Activated CD8-positive, alpha-beta T cell treated with anti-CD3 and anti-CD28 coated beads for 36 hours (primary cell): Measurements from ENCODE around the gene SNAPC2. TPM values are rescaled to one million over a fixed set of nuclear protein-coding genes. Genes with fewer than 3 reads are reported as not detected.

Experiments
- ATAC-seq: fragments of 200-7000 bp; cut with Tn5 transposase; one replicate; pipeline ENCODE4 v1.10.0; 2021; ENCODE audit warnings: mild to moderate bottlenecking, moderate library complexity
- CTCF ChIA-PET: fragments of 350-600 bp; sonication (Branson Sonifier 250); formaldehyde crosslinking; loops from one replicate; lab custom pipeline; 2021; ENCODE audit warnings: antibody characterized with exemption; lab: Charles Lee
- POLR2A ChIA-PET: fragments of 350-600 bp; sonication (Branson Sonifier 250); formaldehyde crosslinking; loops from one replicate; lab custom pipeline; 2021; ENCODE audit warnings: antibody characterized with exemption; lab: Charles Lee
- DNase-seq: peaks from one replicate; pipeline ENCODE4 v3.0.0-alpha.2; 2020
- H3K27ac Mint-ChIP-seq: one replicate; pipeline ENCODE4 v1.8.0; 2021; ENCODE audit warnings: mild to moderate bottlenecking, mixed read lengths
- H3K27me3 Mint-ChIP-seq: one replicate; pipeline ENCODE4 v1.8.0; 2021; ENCODE audit warnings: mixed read lengths
- H3K36me3 Mint-ChIP-seq: one replicate; pipeline ENCODE4 v1.8.0; 2021; ENCODE audit warnings: low read depth, mixed read lengths
- H3K4me1 Mint-ChIP-seq: one replicate; pipeline ENCODE4 v1.8.0; 2021; ENCODE audit warnings: low read depth, mixed read lengths
- H3K4me3 Mint-ChIP-seq: one replicate; pipeline ENCODE4 v1.8.0; 2021; ENCODE audit warnings: mild to moderate bottlenecking, moderate library complexity, mixed read lengths
- H3K9me3 Mint-ChIP-seq: one replicate; pipeline ENCODE4 v1.8.0; 2021; ENCODE audit warnings: mixed read lengths
- CTCF ChIP-seq: fragments of 200-600 bp; IDR thresholded peaks from one replicate; pipeline ENCODE4 v1.8.0; 2022; ENCODE audit warnings: antibody characterized with exemption, mild to moderate bottlenecking
- intact Hi-C: fragments of 100-400 bp; cut with micrococcal nuclease; formaldehyde crosslinking; loops from one replicate; pipeline ENCODE4 v1.10.0; 2022
- total RNA-seq, 2 experiments: library from RNA; stranded (reverse); gene quantifications; one replicate each; pipeline ENCODE4 v1.2.3, GENCODE V29; 2021

Gene SNAPC2
- total RNA-seq, 2 experiments from 2014 or later, result 16.0 to 18.2 TPM

- ChIA-PET CTCF (interaction anchor here (1.2 to 1.3 kb wide), 3 partner anchors 22 to 46 kb away, joined by 3 to 6 read pairs (median 4); no protein-coding TSS in a partner anchor), POLR2A (interaction anchor here (0.6 to 2.2 kb wide), 2 partner anchors 37 to 1505 kb away, joined by 4 to 6 read pairs; no protein-coding TSS in a partner anchor)
- Mint-ChIP-seq H3K4me3 (no peak overlapping the region), H3K9me3 (no peaks in the 10 kb centered on the region), H3K4me1 (peaks cover 7% of the 10 kb centered on the region), H3K36me3 (no peaks in the 10 kb centered on the region), H3K27ac (no peak overlapping the region), H3K27me3 (no peaks in the 10 kb centered on the region)
- no peak for TF ChIP-seq CTCF
- DNase-seq, result no peak
- intact Hi-C loops, result no loop called here
- no peak for ATAC-seq
These were observed 21.2 kb upstream of the SNAPC2 start for GRCh38 chr19:7898967-7899366.

- POLR2A ChIA-PET, result interaction anchor here (1.8 to 2.2 kb wide), 2 partner anchors 12 to 38 kb away, joined by 5 to 6 read pairs; partner anchors contain the start of gene LRRC8E
- TF ChIP-seq CTCF, result no peak
- H3K27ac Mint-ChIP-seq, result no peak overlapping the region
- DNase-seq (no peak), ATAC-seq (no peak)
- intact Hi-C loops, result no loop called here
- peaks cover 7% of the 10 kb centered on the region for H3K4me1 Mint-ChIP-seq
- CTCF ChIA-PET, result interaction anchor here (1.2 to 2.0 kb wide), 4 partner anchors 21 to 219 kb away, joined by 3 to 6 read pairs (median 4); partner anchors contain the start of gene TRAPPC5
- H3K36me3 Mint-ChIP-seq, result peaks cover 6% of the 10 kb centered on the region
- H3K4me3 Mint-ChIP-seq, result no peak overlapping the region
- no peaks in the 10 kb centered on the region for H3K27me3 Mint-ChIP-seq
- no peaks in the 10 kb centered on the region for H3K9me3 Mint-ChIP-seq
These were observed 20.3 kb upstream of the SNAPC2 start for GRCh38 chr19:7899751-7900378.

GRCh38 chr19:7900401-7900870, 19.7 kb upstream of the SNAPC2 start:
- TF ChIP-seq CTCF, result no peak
- CTCF ChIA-PET, result interaction anchor here (1.5 to 2.0 kb wide), 2 partner anchors 31 to 220 kb away, joined by 3 to 6 read pairs; partner anchors contain the start of gene TRAPPC5
- Mint-ChIP-seq H3K9me3 (no peaks in the 10 kb centered on the region), H3K4me3 (no peak overlapping the region), H3K27ac (no peak overlapping the region), H3K4me1 (peaks cover 12% of the 10 kb centered on the region), H3K27me3 (no peaks in the 10 kb centered on the region), H3K36me3 (peaks cover 10% of the 10 kb centered on the region)
- DNase-seq, result no peak
- POLR2A ChIA-PET, result interaction anchor here (1.0 to 2.2 kb wide), 4 partner anchors 13 to 43 kb away, joined by 3 to 6 read pairs (median 4); partner anchors contain the start of genes LRRC8E and TIMM44
- intact Hi-C loops, result no loop called here
- no peak for ATAC-seq

- Mint-ChIP-seq H3K9me3 (no peaks in the 10 kb centered on the region), H3K36me3 (peaks cover 13% of the 10 kb centered on the region), H3K4me3 (no peak overlapping the region), H3K27ac (no peak overlapping the region), H3K27me3 (no peaks in the 10 kb centered on the region), H3K4me1 (peaks cover 16% of the 10 kb centered on the region)
- ChIA-PET CTCF (interaction anchor here (1.5 to 2.0 kb wide), 2 partner anchors 31 to 220 kb away, joined by 3 to 6 read pairs; partner anchors contain the start of gene TRAPPC5), POLR2A (interaction anchor here (1.0 to 2.2 kb wide), 4 partner anchors 13 to 43 kb away, joined by 3 to 6 read pairs (median 4); partner anchors contain the start of genes LRRC8E and TIMM44)
- intact Hi-C loops, result no loop called here
- ATAC-seq (no peak), DNase-seq (no peak)
- no peak for TF ChIP-seq CTCF
These were observed 19.2 kb upstream of the SNAPC2 start for GRCh38 chr19:7900931-7901330.

DNA sequence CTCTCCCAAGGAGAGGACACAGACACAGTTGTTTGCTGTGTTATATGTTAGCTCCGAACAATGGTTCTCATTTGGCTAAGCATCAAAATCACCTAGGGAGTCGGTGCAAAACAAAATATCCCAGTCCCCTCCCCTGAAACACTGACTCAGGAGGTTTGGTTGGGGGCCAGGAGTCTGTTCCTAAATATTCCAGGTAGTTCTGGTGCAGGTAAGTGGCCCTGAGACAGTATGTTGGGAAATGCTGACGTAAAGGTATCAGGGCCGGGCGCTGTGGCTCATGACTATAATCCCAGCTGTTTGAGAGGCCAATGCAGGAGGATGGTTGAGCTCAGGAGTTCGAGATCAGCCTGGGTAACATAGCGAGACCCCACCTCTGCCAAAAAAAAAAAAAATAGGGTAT, 18.8 kb upstream of the SNAPC2 start:
- Mint-ChIP-seq H3K27me3 (no peaks in the 10 kb centered on the region), H3K27ac (no peak overlapping the region), H3K4me1 (peaks cover 18% of the 10 kb centered on the region), H3K36me3 (peaks cover 15% of the 10 kb centered on the region), H3K4me3 (no peak overlapping the region), H3K9me3 (no peaks in the 10 kb centered on the region)
- ATAC-seq (no peak), DNase-seq (no peak)
- ChIA-PET POLR2A (interaction anchor here (0.7 to 1.8 kb wide), 5 partner anchors 14 to 81 kb away, joined by 3 to 5 read pairs (median 3); partner anchors contain the start of genes LRRC8E and TIMM44), CTCF (interaction anchor here (1.0 to 2.0 kb wide), 4 partner anchors 32 to 221 kb away, joined by 3 to 6 read pairs (median 4); partner anchors contain the start of gene TRAPPC5)
- TF ChIP-seq CTCF, result no peak
- intact Hi-C loops, result no loop called here
